SHP77 (cell line): Measurements from ENCODE around the gene GJA4.
"Not testable (repeated sequence)": the region's sequence is repeated elsewhere in the genome, so short reads cannot be mapped to it uniquely, and the experiment has no call there.

ENCODE experiments used
- DNase-seq, 2 experiments: peaks; one replicate each; lab custom pipeline; 2025; lab: John Stamatoyannopoulos, UW

The GJA4 gene

DNA sequence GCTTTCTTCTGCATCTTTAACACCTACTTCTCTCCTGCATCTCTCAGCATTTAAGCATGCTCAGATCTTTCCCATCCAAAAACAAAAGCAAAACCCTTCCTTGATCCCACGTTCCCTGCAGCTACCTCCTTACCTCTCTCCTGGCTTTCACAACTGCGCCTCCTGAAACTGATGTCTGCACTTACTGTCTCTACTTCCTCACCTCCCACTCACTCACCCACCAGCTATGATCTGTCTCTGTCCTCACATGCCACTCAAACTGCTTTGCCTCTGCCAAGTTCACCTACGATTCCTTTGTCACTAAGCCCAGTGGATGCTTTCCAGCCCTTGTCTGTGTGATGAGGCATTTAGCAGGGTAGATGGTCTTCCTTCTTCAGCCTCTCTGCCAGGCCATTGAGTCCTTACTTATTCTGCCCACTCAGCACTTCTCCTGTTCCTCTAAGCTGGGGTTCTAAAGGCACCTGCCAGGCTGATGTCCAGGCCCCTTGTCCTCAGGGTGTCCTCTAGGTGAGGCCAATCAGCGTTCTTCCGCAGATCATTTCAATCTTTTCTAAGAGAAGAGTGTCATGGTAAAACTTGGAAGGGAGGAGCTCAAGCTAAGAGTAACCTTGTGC lies 21.8 kb upstream of the GJA4 start:
- no peak for DNase-seq

DNA sequence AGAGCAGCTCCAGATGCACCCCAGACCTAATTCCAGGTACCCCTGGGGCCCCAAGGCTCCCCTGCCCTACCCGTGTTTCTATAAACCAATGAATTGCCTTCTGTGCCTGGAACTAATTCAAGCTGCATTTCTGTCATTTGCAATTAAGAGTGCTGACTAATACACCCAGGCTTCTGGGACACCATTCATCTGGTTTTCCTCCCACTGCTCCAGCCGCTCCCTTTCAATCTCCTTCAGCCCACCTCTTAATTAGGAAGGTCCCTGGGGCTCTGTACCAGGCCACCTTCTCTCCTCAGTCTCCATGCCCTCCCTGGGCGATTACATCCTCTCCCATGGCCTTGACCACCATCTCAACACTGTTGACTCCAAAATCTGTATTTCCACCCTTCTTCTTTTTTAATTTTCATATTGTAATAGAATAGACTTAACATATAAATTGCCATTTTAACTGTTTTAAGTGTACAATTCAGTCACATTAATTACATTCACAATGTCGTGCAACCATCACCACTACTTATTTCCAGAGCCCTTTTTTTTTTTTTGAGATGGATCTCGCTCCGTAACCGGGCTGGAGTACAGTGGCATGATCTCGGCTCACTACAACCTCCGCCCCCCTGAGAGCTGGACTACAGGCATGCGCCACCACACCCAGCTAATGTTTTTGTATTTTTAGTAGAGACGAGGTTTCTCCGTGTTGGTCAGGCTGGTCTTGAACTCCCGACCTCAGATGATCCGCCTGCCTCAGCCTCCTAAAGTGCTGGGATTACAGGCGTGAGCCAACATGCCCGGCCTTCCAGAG lies 21.0 kb upstream of the GJA4 start:
- no peak for DNase-seq

DNA sequence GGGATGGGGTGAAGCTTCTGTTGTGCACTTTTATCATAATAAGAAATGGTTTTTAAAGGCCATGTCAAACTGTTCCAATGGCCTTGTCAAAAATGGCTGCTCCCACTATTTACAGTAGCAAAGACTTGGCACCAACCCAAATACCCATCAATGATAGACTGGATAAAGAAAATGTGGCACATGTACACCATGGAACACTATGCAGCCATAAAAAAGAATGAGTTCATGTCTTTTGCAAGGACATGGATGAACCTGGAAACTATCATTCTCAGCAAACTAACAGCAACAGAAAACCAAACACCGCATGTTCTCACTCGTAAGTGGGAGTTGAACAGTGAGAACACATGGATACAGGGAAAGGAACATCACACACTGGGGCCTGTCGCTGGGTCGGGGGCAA lies 19.7 kb upstream of the GJA4 start:
- DNase-seq: not testable (repeated sequence)

DNA sequence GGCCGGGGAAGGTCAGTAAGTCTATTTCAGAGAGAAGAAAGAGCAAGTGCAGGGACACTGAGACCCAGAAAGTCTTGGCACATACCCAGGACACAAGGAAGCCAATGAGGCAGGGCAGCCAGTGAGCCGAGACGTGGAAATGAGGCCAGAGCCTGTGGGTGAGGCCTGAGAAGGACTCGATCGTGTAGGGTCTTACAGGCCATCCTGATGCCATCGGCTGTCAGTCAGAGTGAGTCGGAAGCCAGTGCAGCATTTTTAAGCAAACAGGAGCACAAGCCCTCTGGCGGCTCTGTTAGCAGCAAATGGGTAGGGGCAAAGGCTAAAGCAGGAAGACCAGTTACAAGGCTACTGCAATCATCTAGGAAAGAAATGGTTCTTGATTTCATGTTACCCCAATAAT lies 17.8 kb upstream of the GJA4 start:
- DNase-seq: no peak

DNA sequence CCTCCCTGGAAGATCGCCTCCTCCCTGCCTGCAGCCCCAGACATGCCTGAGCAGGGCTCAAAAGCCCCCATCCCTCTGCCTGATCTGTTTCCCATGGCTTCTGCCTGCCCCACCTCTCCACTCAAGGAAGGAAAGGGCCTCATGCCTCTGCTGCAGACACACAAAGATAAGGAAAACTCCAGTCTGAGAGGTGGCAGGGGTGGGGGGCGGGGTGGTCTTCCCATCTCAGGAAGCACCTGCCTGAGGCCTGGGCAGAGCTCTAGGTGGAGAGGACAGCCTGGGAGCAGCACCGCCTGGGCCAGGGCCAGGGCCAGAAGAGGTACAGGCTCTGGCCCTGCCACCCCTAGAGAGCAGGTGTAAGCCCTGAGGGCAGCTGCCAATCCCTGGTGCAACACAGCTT lies 15.9 kb upstream of the GJA4 start:
- no peak for DNase-seq

DNA sequence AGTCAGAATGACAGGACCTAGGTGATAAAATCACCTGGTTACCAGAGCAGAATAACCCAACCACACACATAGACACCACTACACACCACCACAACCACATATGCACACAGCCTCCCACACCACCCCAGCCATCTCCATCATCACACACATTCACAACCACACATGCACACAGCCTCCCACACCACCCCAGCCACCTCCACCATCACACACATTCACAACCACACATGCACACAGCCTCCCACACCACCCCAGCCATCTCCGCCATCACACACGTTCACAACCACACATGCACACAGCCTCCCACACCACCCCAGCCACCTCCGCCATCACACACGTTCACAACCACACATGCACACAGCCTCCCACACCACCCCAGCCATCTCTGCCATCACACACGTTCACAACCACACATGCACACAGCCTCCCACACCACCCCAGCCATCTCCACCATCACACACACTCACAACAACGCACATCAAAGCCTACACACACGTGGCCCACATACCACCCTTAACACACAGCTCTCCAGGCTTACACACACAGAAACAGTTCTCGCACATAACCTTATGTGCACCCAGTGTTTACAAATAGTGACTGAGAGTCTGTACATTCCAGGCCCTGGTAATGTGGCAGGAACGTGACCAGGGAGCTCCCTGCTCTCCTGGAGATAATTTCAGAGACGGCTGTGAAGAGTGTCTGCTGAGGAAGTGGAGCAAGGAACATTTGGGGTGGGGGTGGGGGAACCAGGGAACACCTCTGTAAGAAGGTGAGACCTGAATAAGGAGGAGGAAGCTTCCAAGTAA lies 15.1 kb upstream of the GJA4 start:
- DNase-seq: no peak

DNA sequence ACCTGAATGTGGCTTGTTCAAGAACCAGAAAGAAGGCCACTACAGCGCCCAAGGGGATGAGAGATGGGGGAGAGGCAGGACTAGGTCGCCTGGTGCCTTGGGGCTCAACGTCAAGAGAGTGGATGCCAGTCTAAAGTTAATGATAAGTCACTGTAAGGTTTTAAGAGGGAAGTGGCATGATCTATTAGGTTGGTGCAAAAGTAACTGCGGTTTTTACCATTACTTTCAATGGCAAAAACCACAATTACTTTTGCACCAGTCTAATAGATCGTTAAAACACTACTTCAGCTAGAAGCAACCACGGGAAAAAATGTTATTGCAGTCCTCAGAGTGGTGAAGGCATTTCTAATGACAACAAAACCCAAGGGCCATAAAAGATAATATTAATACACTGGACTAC lies 14.4 kb upstream of the GJA4 start:
- DNase-seq: no peak

DNA sequence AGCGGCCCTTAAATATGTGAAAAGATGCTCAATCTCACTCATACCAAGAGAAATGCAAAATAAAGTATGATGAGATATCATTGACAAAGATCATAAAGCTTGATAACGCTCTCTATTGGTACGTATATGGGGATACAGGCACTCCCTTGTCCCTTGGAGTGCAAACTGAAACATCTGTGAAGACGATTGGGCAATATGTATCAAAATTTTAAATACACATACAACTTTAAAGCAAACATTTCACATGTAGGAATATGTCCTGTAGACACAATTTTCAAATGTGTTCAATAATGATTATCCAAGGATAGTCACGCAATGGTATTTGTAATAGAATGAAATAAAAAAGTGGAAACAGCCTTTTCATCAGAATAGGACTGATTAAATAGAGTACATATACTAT lies 13.8 kb upstream of the GJA4 start:
- no peak for DNase-seq

DNA sequence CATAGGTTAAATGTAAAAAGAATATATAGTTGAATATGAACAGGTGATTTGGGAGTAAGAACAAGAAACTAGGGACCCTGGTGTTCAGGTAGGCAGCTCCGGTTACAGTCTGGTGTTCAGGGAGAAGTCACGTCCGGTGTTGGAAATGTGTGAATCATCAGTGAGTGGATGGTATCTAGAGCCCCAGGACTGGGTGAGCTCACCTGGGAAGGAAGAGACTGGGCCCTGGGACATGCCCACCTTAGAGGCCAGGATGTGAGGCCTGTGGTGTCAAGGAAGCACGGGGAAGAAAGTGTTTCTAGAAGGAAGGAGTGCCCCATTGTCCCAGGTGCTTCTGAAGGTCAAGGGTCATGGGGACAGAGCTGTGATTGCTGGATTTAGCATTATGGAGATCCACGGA lies 13.3 kb upstream of the GJA4 start:
- no peak for DNase-seq

DNA sequence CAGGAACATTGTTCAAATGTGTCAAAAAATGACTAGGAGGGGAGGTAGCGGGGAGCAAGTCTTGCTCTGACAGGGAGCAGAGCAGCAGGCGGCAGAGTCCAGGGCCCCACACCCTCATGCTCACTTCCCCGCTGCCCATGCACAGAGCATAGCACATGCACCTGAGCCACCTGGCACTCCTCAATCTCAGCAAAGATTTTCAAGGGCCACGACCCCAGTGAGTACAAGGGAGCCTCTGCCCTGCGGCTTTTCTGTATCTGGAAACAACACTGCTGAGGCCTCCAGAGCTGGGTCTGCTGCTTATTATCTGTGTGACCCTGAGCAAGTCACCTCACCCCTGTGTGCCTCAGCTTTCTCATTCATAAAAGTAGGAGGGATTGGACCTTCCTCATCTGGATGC lies 12.8 kb upstream of the GJA4 start:
- no peak for DNase-seq

DNA sequence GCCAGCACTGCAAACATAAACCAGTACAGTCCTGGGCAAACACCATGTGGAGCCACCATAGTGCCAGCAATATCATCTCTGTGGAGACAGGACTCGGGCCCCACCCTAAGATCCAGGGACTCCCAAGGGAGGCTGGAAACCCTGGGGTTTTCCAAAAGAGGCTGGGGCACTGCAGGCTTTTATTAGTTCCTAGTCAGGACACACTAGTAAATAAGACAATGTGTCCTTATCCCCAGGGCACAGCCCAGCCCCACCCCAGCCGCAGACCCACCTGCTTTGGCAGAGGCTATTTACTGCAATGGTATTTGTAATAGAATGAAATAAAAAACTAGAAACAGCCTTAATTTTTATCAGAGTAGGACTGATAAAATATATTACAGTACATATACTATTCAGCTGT lies 12.3 kb upstream of the GJA4 start:
- DNase-seq: no peak

DNA sequence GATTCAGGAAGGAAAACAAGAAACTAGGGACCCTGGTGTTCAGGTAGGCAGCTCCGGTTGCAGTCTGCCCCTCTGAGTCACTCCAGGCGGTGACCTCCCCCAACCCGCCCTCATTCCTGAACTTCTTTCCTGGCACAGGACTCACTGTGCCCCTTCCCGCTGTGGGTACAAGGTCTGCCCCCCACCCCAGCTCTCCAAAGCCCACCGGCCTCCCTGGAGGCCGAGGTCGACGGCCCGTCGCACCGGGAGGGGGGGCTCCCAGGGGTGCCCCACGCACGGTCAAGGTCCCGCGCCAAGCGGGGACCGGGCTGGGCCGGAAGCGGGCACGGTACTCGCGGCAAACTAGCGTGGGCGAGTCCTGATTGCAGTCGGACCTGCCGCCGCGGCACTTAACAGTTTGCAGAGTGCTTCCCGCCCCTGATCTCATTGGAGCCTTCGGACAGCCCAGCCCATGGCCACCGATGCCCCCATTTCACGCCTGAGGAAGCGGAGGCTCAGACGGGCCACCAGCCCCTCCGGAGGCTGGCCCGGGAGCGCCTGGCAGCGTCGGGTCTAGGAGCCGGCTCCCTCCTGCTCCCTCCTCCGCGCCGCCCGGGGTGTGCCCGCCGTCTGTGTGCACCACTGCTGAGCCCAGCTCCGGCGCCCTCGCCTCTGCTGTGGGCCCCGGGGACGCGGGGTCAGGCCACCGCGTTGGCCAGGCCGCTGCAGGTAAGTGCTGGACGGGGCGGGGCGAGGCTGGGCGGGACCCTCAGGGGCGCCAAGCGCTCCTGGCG lies 11.5 kb upstream of the GJA4 start, which contains the start of gene GJB3:
TSS of gene GJB3 (plus strand) at position 144 of the 773 bp plus-strand sequence. CDS start 3,549 bp downstream, outside the sequence.
- no peak for DNase-seq

DNA sequence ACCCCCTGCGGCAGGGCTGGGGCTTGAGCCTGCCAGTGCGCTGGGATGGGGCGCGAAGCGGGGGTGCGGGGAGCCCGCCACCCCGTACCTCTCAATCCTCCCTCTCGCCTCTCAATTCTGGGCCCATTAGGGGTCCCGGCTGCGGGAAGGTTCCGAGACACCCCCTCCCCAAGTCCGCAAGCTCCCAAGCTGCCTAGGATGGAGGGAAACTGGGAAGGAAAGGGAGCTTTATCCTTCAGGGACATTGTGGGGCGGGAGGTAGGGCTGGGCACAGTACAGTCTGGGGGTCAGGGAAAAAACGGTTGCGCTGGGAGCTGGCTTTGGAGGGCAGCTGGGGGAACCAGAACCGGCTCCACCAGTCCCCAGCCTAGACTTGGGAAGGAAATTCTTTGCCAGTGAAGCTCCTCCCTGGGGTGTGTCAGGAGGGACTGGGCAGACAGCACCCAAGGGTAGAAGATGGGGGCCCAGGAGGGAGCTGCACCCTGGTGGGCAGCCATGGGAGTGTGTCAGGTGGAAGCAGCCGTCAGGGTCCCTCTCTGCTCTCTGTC lies 10.9 kb upstream of the GJA4 start:
- DNase-seq: no peak

DNA sequence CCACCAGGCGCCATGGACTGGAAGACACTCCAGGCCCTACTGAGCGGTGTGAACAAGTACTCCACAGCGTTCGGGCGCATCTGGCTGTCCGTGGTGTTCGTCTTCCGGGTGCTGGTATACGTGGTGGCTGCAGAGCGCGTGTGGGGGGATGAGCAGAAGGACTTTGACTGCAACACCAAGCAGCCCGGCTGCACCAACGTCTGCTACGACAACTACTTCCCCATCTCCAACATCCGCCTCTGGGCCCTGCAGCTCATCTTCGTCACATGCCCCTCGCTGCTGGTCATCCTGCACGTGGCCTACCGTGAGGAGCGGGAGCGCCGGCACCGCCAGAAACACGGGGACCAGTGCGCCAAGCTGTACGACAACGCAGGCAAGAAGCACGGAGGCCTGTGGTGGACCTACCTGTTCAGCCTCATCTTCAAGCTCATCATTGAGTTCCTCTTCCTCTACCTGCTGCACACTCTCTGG lies 8.0 kb upstream of the GJA4 start:
- DNase-seq: no peak

DNA sequence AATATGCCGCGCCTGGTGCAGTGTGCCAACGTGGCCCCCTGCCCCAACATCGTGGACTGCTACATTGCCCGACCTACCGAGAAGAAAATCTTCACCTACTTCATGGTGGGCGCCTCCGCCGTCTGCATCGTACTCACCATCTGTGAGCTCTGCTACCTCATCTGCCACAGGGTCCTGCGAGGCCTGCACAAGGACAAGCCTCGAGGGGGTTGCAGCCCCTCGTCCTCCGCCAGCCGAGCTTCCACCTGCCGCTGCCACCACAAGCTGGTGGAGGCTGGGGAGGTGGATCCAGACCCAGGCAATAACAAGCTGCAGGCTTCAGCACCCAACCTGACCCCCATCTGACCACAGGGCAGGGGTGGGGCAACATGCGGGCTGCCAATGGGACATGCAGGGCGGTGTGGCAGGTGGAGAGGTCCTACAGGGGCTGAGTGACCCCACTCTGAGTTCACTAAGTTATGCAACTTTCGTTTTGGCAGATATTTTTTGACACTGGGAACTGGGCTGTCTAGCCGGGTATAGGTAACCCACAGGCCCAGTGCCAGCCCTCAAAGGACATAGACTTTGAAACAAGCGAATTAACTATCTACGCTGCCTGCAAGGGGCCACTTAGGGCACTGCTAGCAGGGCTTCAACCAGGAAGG lies 7.4 kb upstream of the GJA4 start:
- no peak for DNase-seq

DNA sequence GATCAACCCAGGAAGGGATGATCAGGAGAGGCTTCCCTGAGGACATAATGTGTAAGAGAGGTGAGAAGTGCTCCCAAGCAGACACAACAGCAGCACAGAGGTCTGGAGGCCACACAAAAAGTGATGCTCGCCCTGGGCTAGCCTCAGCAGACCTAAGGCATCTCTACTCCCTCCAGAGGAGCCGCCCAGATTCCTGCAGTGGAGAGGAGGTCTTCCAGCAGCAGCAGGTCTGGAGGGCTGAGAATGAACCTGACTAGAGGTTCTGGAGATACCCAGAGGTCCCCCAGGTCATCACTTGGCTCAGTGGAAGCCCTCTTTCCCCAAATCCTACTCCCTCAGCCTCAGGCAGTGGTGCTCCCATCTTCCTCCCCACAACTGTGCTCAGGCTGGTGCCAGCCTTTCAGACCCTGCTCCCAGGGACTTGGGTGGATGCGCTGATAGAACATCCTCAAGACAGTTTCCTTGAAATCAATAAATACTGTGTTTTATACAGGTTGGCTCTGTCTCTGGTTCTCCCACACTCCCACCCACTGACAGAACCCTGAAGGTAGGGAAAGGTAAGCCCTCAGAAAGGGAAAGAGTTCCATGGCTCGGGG lies 6.8 kb upstream of the GJA4 start:
- no peak for DNase-seq

DNA sequence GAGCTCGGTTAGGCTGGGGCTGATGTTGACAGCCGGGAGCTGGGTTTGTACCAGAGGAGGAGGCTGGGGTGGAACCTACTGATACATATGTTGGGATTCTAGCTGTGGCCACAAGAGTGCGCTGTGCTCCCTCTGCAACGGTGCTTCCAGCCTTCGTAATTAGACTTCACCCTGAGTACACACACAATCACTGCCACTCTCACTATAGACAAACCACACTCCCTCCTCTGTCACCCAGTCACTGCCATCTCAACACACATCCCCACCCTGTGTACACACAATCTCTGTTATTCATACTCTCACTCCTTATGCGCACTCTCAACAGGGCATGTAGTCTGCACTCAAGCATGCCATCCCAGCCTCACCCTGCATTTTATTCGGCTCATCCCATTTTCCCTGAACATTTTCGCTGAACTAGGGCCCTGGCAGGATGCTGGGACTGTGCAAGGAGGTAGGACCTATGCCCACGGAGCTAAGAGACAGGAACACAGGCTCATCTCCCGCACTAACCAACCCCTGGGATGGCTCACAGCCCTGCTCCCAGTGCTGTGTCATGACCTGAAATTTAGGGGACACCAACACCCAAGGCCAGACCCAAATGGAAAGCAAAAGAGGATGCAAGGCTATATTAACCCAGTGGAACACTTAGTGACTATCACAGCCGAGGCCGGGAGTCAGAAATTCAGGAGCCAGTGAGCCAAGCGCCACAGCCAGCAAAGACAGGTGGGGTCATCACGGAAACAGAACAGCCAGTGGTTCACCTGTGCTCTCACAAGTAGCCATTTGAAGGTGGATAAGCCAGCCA lies 6.1 kb upstream of the GJA4 start:
- peak; percentile 49 to 51 for DNase-seq

DNA sequence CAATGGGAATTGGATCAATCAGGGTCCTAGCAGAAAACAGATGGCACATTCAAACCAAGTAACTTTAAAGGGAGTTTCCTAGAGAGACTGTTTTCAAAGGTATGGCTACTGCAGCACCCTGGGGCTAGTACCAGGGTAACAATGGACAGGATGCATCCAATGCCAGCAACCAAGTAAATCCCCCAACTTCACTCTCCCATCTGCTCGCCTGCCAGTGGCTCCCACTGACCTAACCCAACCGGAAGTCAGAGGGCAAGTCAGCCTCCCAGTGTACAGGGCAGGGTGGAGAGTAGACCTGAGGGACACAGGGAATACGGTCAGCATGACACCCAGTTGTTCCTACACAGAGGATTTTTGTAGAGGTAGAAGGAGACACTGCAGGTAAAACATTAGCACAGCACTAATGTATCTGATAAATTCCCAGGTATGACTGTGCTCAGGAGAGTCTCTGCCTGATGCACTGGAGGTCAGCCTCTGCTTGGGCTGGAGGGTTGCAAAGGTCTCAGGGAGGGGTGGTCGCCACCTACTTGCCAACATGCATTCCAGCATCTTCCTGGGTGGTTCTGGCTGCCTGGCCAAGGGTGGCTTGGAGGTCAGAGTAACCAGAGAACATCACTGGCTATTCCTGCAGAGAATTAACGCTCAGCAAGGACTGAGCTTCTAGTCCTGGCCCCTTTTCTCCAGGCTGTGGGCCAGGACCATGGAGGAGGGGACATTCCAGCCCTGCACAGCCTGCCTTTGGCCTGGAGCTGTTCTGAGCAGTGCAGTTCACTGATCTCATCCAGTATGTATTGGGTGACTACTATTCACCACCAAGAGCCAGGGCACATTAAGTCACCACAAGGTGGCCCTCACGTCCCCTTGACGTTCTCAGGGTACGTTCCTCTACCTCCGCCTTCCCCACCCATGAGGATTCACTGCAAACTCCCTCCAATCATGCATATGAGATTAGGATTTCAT lies 5.1 kb upstream of the GJA4 start:
- DNase-seq: peak; percentile 12 to 28

DNA sequence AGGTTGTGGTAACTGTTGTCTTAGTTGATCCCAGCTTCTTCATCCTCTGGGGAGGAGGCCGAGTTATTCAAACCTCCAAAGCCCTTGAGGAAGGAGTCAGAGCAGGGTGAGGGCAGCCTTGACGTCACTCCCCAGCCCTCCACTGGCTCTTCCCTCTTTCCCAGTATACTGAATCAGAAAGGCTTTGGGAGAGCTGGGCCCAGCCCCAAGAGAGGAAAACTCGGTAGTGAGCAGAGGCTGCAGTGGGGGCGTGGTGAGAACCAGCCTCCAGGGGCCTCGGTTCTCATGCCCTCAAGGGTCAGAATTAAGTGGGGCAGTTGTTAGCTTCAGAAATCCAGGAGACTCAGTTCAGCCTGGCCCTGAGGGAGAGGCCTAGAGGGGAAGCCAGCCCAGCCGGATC lies 1.8 kb upstream of the GJA4 start:
- no peak for DNase-seq
